A673 (cell line): Measurements from ENCODE around the gene COL4A4. TPM values are rescaled to one million over a fixed set of nuclear protein-coding genes. Genes with fewer than 3 reads are reported as not detected.

Experiments
- BruUV-seq: library from RNA; stranded (reverse); fragments of 400-500 nt; replicated peaks from 2 replicates; lab custom pipeline; 2021; lab: Mats Ljungman, UMichigan
- CTCF ChIA-PET: fragments of 300-600 bp; sonication (Branson Sonifier 250); formaldehyde crosslinking; loops from one replicate; lab custom pipeline; 2022; ENCODE audit warnings: antibody characterized with exemption; lab: Charles Lee
- POLR2A ChIA-PET: fragments of 300-600 bp; sonication (Branson Sonifier 250); formaldehyde crosslinking; loops from one replicate; lab custom pipeline; 2022; ENCODE audit warnings: antibody characterized with exemption; ENCODE audit not compliant: low non-redundant PET; lab: Charles Lee
- DNase-seq: peaks from one replicate; pipeline ENCODE4 v3.0.0-alpha.2; 2015; ENCODE audit warnings: low spot score
- H3K27ac ChIP-seq: fragments of 200-600 bp; sonication (generic); 2 replicates; pipeline ENCODE4 v1.5.1; 2016; ENCODE audit warnings: mixed run types, low read depth, mild to moderate bottlenecking, mixed read lengths, antibody characterized with exemption, low read length; ENCODE audit not compliant: poor library complexity, severe bottlenecking
- H3K27me3 ChIP-seq: fragments of 200-600 bp; sonication (generic); replicated peaks from 2 replicates; pipeline ENCODE4 v1.6.1; 2017; ENCODE audit warnings: mixed run types, low read depth, mild to moderate bottlenecking, mixed read lengths, antibody characterized with exemption, low read length; ENCODE audit not compliant: insufficient read depth, poor library complexity
- H3K36me3 ChIP-seq: fragments of 200-600 bp; sonication (generic); 2 replicates; pipeline ENCODE4 v1.6.1; 2016; ENCODE audit warnings: mixed run types, mild to moderate bottlenecking, mixed read lengths, antibody characterized with exemption, low read length; ENCODE audit not compliant: insufficient read depth, poor library complexity, severe bottlenecking
- H3K4me1 ChIP-seq: fragments of 200-600 bp; sonication (generic); 2 replicates; pipeline ENCODE4 v1.6.1; 2017; ENCODE audit warnings: mixed run types, mild to moderate bottlenecking, mixed read lengths, antibody characterized with exemption, low read length; ENCODE audit not compliant: insufficient read depth, poor library complexity, severe bottlenecking
- H3K4me3 ChIP-seq: fragments of 200-600 bp; sonication (generic); 2 replicates; pipeline ENCODE4 v1.5.1; 2016; ENCODE audit warnings: low read depth, mixed run types, mild to moderate bottlenecking, mixed read lengths, low read length; ENCODE audit not compliant: poor library complexity, severe bottlenecking
- H3K9me3 ChIP-seq: fragments of 200-600 bp; sonication (generic); 2 replicates; pipeline ENCODE4 v1.6.1; 2016; ENCODE audit warnings: mixed run types, low read depth, mild to moderate bottlenecking, mixed read lengths, antibody characterized with exemption, low read length; ENCODE audit not compliant: poor library complexity, severe bottlenecking
- CTCF ChIP-seq: fragments of 300-800, 200-600 bp; sonication (generic); conservative IDR thresholded peaks from 2 replicates; pipeline ENCODE4 v1.5.1; 2017; ENCODE audit warnings: low read depth, mild to moderate bottlenecking, antibody characterized with exemption, low read length, moderate library complexity, mixed read lengths
- EZH2 ChIP-seq: fragments of 200-600 bp; sonication (generic); IDR thresholded peaks from 2 replicates; pipeline ENCODE4 v1.6.1; 2017; ENCODE audit warnings: borderline replicate concordance, low read depth, mild to moderate bottlenecking, mixed read lengths, antibody characterized with exemption, low read length; ENCODE audit not compliant: poor library complexity, severe bottlenecking
- intact Hi-C: fragments of 100-400 bp; cut with micrococcal nuclease; formaldehyde crosslinking; loops from one replicate; pipeline ENCODE4 v1.10.0; 2022; ENCODE audit not compliant: unreplicated experiment
- total RNA-seq: library from RNA; stranded (reverse); gene quantifications from 2 replicates; pipeline ENCODE4 v1.2.3, GENCODE V29; 2021

Gene COL4A4
- total RNA-seq, 1 experiment from 2014 or later, result not detected

GRCh38 chr2:227029426-227030105, 134.4 kb downstream of the COL4A4 start:
- no peak for DNase-seq
- Histone ChIP-seq H3K4me1 (no peaks in the 10 kb centered on the region), H3K27ac (no peak overlapping the region), H3K9me3 (no peaks in the 10 kb centered on the region), H3K4me3 (no peak overlapping the region), H3K27me3 (no peaks in the 10 kb centered on the region), H3K36me3 (no peaks in the 10 kb centered on the region)
- TF ChIP-seq EZH2, result no peak
- TF ChIP-seq CTCF, result no peak
- ChIA-PET POLR2A (no interaction called here), CTCF (interaction anchor here (0.6 kb wide), 1 partner anchor 546 kb away, joined by 9 read pairs; no protein-coding TSS in a partner anchor)
- no TSS peak for BruUV-seq
- intact Hi-C loops, result no loop called here

GRCh38 chr2:227025510-227025909, 138.5 kb downstream of the COL4A4 start:
- TF ChIP-seq EZH2 (no peak), CTCF (no peak)
- ChIA-PET CTCF (no interaction called here), POLR2A (no interaction called here)
- DNase-seq, result no peak
- H3K4me3 ChIP-seq, result no peak overlapping the region
- no peaks in the 10 kb centered on the region for H3K27me3 ChIP-seq
- H3K36me3 ChIP-seq, result no peaks in the 10 kb centered on the region
- no peaks in the 10 kb centered on the region for H3K9me3 ChIP-seq
- no TSS peak for BruUV-seq
- intact Hi-C loops, result no loop called here
- H3K4me1 ChIP-seq, result no peaks in the 10 kb centered on the region
- no peak overlapping the region for H3K27ac ChIP-seq

- Histone ChIP-seq H3K9me3 (no peaks in the 10 kb centered on the region), H3K36me3 (no peaks in the 10 kb centered on the region), H3K27me3 (no peaks in the 10 kb centered on the region), H3K4me1 (no peaks in the 10 kb centered on the region), H3K27ac (no peak overlapping the region), H3K4me3 (no peak overlapping the region)
- BruUV-seq, result no TSS peak
- DNase-seq, result no peak
- ChIA-PET CTCF (no interaction called here), POLR2A (no interaction called here)
- intact Hi-C loops, result no loop called here
- TF ChIP-seq CTCF (no peak), EZH2 (no peak)
Observed at GRCh38 chr2:227022608-227023007, 141.4 kb downstream of the COL4A4 start.
